OCI-LY7 (cell line): ENCODE measurements around the gene PLCB2.

Source experiments
- CTCF ChIP-seq: fragments of 200-600 bp; sonication (generic); conservative IDR thresholded peaks from 2 replicates; pipeline ENCODE4 v1.5.1; 2014; ENCODE audit warnings: mild to moderate bottlenecking, antibody characterized with exemption, low read length, moderate library complexity, mixed read lengths
- EZH2phosphoT487 ChIP-seq: fragments of 200-600 bp; sonication (generic); IDR thresholded peaks from 2 replicates; pipeline ENCODE4 v1.6.1; 2018; ENCODE audit warnings: low read depth, borderline replicate concordance, mild to moderate bottlenecking, mixed run types, antibody characterized with exemption, low read length, moderate library complexity, mixed read lengths

GRCh38 chr15:40340740-40341400 is 33.1 kb upstream of the PLCB2 start, which contains the start of gene CCDC9B:
- no peak for TF ChIP-seq EZH2phosphoT487
- TF ChIP-seq CTCF = no peak
